SU-DHL-6 (cell line): ENCODE results near the gene MMP10.

Source experiments
- CTCF ChIP-seq: fragments of 200-600 bp; sonication (generic); IDR thresholded peaks from one replicate; pipeline ENCODE4 v1.5.1; 2017; ENCODE audit warnings: antibody characterized with exemption, mild to moderate bottlenecking, low read length, moderate library complexity; ENCODE audit not compliant: insufficient read depth, poor library complexity, severe bottlenecking
- EZH2phosphoT487 ChIP-seq: fragments of 200-600 bp; sonication (generic), shearing (Covaris generic); conservative IDR thresholded peaks from 2 replicates; pipeline ENCODE4 v1.6.1; 2018; ENCODE audit warnings: mild to moderate bottlenecking, antibody characterized with exemption, low read length, moderate library complexity, mixed read lengths

GRCh38 chr11:102770191-102770590, 10.2 kb downstream of the MMP10 start:
- TF ChIP-seq CTCF, result no peak
- no peak for TF ChIP-seq EZH2phosphoT487
